Measurements from ENCODE around the gene CCSER1.
A peak's percentile ranks its signal among the peaks of the same experiment; 100 is the strongest.
"Not testable (repeated sequence)": the region's sequence is repeated elsewhere in the genome, so short reads cannot be mapped to it uniquely, and the experiment has no call there.

CCSER1 gene

DNA sequence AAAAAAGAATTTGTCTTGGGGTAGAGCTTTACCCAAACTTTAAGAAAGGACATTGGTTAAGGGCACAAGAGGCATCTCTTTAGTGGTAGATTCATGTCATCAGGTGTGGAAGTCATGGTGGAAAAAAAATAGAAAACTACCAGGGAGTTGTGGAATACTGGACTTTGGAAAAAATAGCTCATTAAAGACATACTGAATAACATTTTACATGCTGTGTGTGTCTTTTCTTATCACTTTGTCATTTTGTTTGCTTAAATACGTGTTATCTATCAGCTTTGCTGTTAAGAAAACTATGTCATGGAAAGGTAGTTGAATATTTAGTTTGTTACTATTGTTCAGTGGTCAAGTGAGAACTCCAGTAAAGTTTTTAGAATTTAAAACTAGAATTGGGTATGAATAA is 147.0 kb downstream of the CCSER1 start:
- no peak for DNase-seq (ENCODE audit: low read depth, low spot score)
- H3K27ac ChIP-seq = no peak overlapping the region

- no peak overlapping the region for H3K27ac ChIP-seq
- DNase-seq (ENCODE audit: low read depth, low spot score) = no peak
These were observed 153.8 kb downstream of the CCSER1 start for GRCh38 chr4:90280954-90281353.

DNA sequence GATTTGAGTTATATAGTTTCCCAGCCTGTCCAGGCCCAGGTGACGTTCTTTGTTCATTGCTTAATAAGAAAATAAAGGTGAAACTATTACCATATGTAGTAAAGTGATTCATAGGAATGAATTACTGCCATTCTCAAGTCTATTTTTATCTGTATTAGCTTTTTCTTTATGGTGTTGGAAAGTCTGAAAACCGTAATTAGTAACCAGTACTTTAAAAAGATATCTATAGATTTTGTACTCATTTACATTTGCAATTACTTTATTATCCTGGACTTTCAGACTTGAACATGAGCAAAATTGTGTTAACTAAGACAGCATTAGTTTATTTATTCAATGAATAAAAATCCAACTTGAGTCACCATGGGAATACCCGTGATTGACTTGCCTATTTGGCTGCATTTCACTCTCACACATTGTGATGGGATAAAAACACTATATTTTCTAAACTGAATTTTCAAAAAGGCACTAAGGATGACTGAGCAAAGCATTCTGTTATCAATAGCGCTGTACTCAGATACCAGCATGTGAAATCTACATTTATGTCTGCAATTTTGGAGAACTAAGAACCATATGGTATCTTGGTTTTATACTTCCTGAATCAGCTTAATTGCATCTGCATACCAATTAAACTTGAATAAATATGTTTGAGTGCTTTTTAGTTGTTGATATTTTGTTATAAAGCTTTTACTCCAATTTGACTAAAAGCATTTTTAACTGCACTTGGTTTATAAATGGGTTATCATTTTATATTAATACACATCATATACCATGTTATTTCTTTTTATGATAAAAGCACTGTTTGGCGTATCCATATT is 154.6 kb downstream of the CCSER1 start:
- no peak for DNase-seq (ENCODE audit: low read depth, low spot score)

DNA sequence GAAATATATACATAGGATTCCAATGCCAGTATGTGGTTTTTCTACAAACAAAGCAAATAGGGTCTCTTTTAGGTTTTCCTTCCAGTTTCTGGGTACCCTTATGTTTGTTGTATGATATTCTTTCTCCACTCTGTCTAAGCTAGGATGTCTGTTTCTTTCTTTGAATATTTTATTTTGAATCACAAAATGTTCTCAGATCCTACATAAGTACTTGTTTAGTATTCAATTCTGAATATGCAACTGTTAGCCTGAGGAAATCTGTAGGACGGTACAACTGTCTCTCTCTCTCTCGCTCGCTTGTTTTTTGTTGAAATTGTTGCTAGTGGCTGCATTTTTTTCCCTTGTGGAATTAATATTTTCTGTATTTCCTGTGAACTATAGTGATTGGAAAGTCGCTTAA is 163.2 kb downstream of the CCSER1 start:
- H3K27ac ChIP-seq = no peak overlapping the region
- DNase-seq (ENCODE audit: low read depth, low spot score) = no peak

More for the DNA sequence above, 154.6 kb downstream of the CCSER1 start:
- no peak overlapping the region for H3K27ac ChIP-seq

DNA sequence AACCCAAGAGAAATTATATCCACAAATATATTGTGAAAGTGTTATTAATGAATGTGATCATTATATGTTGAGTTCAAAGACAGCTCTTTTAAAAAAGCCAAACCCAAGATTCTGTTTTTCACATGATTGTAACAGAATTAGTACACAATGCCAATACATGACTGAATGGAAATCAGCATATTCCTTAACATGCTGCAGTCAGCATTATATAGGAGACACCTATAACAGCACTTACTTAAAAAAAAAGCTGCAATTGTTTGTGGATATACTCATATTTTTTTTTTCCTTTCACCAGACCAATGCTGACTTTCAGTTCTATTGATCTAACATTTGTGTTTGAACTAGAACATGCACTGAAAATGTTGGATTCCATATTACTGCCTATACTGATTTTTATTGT is 165.2 kb downstream of the CCSER1 start:
- H3K27ac ChIP-seq = no peak overlapping the region
- DNase-seq (ENCODE audit: low read depth, low spot score) = no peak

GRCh38 chr4:90293320-90293719 is 166.1 kb downstream of the CCSER1 start:
- no peak for DNase-seq (ENCODE audit: low read depth, low spot score)

DNA sequence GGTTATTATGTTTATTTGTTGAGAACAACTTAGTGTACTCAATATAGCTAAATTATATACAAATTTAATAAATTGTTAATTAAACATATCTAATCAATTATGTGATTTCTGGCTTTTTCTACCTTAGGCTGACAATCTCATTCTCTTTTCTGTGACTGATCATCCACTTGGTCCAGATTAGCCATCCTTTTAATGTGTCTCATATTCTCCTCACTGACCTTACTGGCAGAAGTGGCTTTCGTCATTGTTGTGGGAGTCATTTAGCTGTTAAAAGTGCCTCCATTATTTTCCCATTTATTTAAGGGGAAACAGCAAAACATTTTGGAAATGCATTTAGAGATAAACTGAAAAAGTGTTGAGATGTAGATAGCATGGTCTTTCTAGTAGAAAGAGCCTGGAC is 172.2 kb downstream of the CCSER1 start:
- H3K27ac ChIP-seq = no peak overlapping the region
- DNase-seq (ENCODE audit: low read depth, low spot score) = no peak

More at GRCh38 chr4:90293320-90293719, 166.1 kb downstream of the CCSER1 start:
- H3K27ac ChIP-seq = no peak overlapping the region

DNA sequence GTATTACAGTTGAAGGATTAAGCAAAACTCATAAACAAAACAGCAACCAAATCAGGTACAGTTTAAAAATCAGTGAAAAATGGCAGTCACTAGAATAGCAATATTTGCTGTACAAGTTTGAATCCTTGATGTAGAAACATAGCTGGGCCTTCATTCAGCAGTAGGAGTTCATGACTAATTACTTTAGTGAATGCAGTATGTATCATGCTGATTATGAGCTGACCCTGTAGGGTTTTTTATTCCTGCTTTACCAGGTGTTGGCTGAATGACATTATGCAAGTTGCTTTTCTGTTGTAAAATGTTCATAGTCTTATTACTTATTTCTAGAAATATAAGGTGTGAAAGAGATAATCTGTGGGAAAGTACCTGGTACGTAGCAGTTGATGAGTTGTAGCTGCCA is 179.6 kb downstream of the CCSER1 start:
- H3K27ac ChIP-seq = no peak overlapping the region
- DNase-seq (ENCODE audit: low read depth, low spot score) = no peak

- H3K27ac ChIP-seq = peak overlapping the region; percentile 63
- DNase-seq (ENCODE audit: low read depth, low spot score) = not testable (repeated sequence)
These were observed 189.9 kb downstream of the CCSER1 start for GRCh38 chr4:90317140-90317539.

- peak overlapping the region; percentile 63 for H3K27ac ChIP-seq
- no peak for DNase-seq (ENCODE audit: low read depth, low spot score)
These were observed 190.6 kb downstream of the CCSER1 start for GRCh38 chr4:90317785-90318184.

GRCh38 chr4:90318193-90318592 is 191.0 kb downstream of the CCSER1 start:
- DNase-seq (ENCODE audit: low read depth, low spot score) = no peak
- H3K27ac ChIP-seq = peak overlapping the region; percentile 63

- no peak overlapping the region for H3K27ac ChIP-seq
These were observed 201.4 kb downstream of the CCSER1 start for GRCh38 chr4:90328558-90328957.

GRCh38 chr4:90330546-90330945 is 203.4 kb downstream of the CCSER1 start:
- no peak overlapping the region for H3K27ac ChIP-seq
- DNase-seq (ENCODE audit: low read depth, low spot score) = no peak

More at GRCh38 chr4:90328558-90328957, 201.4 kb downstream of the CCSER1 start:
- no peak for DNase-seq (ENCODE audit: low read depth, low spot score)

GRCh38 chr4:90345549-90346215 is 218.5 kb downstream of the CCSER1 start:
- no peak for DNase-seq (ENCODE audit: low read depth, low spot score)
- H3K27ac ChIP-seq = no peak overlapping the region

DNA sequence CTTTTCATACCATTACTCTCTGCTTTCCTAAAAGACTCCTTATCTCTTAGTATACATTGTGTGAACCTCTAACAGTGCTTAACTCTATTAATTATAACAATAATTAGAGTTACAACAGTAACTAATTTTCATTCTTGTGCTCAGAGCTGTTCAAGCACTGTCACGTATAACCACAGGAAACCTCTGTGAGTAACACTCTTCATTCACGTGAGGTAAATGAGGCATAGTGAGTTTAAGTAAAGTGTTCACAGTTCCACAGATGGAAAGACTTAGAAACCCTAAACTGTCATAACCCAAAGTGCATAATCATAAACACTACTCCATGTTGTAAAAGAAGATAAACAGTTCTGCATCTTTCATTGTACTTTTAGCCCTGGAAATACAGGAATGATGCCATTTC is 222.4 kb downstream of the CCSER1 start:
- DNase-seq (ENCODE audit: low read depth, low spot score) = no peak
- no peak overlapping the region for H3K27ac ChIP-seq

GRCh38 chr4:90357117-90357710 is 230.0 kb downstream of the CCSER1 start:
- peak; percentile 34 for DNase-seq (ENCODE audit: low read depth, low spot score)
- H3K27ac ChIP-seq = no peak overlapping the region

GRCh38 chr4:90375081-90375480 is 247.9 kb downstream of the CCSER1 start:
- no peak for DNase-seq (ENCODE audit: low read depth, low spot score)
- no peak overlapping the region for H3K27ac ChIP-seq

DNA sequence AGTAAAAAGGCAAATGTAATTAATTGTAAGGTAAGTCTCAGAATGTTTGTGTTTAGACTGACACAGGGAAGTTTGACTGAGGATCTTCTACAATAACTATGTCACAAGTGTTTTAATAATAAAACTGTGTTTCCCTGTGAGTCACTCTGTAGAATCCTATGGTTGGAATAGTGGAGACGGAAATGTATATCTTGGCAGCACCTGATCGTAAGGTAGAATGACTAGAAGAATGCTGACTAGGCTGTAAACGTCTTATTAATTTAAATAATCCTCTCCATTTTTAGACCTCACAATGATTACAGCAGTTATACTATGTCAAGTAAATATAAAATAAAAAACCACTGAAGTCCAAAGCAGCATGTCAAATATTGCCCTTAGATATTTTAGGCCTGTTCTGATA is 266.0 kb downstream of the CCSER1 start:
- no peak for DNase-seq (ENCODE audit: low read depth, low spot score)
- no peak overlapping the region for H3K27ac ChIP-seq

DNA sequence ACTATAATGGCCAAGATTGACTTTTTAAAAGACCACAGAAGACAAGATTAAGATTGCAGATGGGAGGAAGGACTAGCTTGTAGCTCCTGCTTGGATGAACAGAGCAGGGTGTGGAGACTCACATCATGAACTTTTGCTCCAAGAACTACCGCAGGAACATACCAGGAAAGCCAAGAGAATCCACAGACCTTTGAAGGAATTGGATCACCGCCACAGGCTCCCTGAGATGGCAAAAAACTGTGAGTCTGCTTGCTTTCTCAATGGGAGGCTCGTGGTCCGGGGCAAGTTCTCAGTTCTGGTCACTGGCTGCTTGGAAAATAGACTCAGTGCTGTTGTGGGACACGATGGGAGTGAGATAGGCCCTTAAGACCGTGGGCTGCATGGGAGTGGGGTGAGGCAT is 276.6 kb downstream of the CCSER1 start:
- H3K27ac ChIP-seq = no peak overlapping the region
- DNase-seq (ENCODE audit: low read depth, low spot score) = no peak

DNA sequence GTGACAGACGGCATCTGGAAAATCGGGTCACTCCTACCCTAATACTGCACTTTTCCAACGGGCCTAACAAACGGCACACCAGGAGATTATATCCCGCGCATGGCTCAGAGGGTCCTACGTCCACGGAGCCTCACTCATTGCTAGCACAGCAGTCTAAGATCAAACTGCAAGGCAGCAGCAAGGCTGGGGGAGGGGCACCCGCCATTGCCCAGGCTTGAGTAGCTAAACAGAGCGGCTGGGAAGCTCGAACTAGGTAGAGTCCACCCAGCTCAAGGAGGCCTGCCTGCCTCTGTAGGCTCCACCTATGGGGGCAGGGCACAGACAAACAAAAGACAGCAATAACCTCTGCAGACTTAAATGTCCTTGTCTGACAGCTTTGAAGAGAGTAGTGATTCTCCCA is 280.7 kb downstream of the CCSER1 start:
- not testable (repeated sequence) for DNase-seq (ENCODE audit: low read depth, low spot score); H3K27ac ChIP-seq

DNA sequence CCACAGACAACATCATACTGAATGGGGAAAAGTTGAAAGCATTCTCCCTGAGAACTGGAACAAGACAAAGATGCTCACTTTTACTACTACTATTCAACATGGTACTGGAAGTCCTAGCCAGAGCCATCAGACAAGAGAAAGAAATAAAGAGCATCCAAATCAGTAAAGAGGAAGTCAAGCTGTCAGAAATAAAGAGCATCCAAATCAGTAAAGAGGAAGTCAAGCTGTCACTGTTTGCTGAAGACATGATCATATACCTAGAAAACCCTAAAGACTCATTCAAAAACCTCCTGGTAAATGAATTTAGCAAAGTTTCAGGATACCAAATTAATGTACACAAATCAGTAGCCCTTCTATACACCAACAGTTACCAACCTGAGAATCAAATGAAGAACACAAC is 285.6 kb downstream of the CCSER1 start:
- H3K27ac ChIP-seq; DNase-seq (ENCODE audit: low read depth, low spot score): not testable (repeated sequence)

All from epithelial cell of prostate (primary cell).